T-helper 2 cell treated with Interferon-gamma antibody and Interleukin-4, amounts not matched to agents 5 μg/mL and 100 μg/mL, for 36 hours (primary cell): ENCODE results near the gene ANKRD63.

ENCODE experiments used
- DNase-seq: peaks from one replicate; pipeline ENCODE4 v3.0.0; 2021; ENCODE audit warnings: low spot score
- H3K27ac Mint-ChIP-seq: one replicate; pipeline ENCODE4 v1.8.0; 2021; ENCODE audit warnings: mild to moderate bottlenecking, mixed read lengths
- H3K27me3 Mint-ChIP-seq: one replicate; pipeline ENCODE4 v1.8.0; 2021; ENCODE audit warnings: low read depth, mixed read lengths
- H3K36me3 Mint-ChIP-seq: one replicate; pipeline ENCODE4 v1.8.0; 2021; ENCODE audit warnings: low read depth, mixed read lengths
- H3K4me1 Mint-ChIP-seq: one replicate; pipeline ENCODE4 v1.8.0; 2021; ENCODE audit warnings: low read depth, mixed read lengths
- H3K4me3 Mint-ChIP-seq: one replicate; pipeline ENCODE4 v1.8.0; 2022; ENCODE audit warnings: mild to moderate bottlenecking, moderate library complexity, mixed read lengths
- H3K9me3 Mint-ChIP-seq: one replicate; pipeline ENCODE4 v1.8.0; 2021; ENCODE audit warnings: mixed read lengths

Gene ANKRD63

GRCh38 chr15:40273428-40273827, 9.4 kb downstream of the ANKRD63 start:
- no peak overlapping the region for H3K4me3 Mint-ChIP-seq
- no peak overlapping the region for H3K27ac Mint-ChIP-seq
- peaks cover 6% of the 10 kb centered on the region for H3K4me1 Mint-ChIP-seq
- peaks cover 18% of the 10 kb centered on the region for H3K27me3 Mint-ChIP-seq
- no peak for DNase-seq
- H3K36me3 Mint-ChIP-seq = no peaks in the 10 kb centered on the region
- no peaks in the 10 kb centered on the region for H3K9me3 Mint-ChIP-seq

DNA sequence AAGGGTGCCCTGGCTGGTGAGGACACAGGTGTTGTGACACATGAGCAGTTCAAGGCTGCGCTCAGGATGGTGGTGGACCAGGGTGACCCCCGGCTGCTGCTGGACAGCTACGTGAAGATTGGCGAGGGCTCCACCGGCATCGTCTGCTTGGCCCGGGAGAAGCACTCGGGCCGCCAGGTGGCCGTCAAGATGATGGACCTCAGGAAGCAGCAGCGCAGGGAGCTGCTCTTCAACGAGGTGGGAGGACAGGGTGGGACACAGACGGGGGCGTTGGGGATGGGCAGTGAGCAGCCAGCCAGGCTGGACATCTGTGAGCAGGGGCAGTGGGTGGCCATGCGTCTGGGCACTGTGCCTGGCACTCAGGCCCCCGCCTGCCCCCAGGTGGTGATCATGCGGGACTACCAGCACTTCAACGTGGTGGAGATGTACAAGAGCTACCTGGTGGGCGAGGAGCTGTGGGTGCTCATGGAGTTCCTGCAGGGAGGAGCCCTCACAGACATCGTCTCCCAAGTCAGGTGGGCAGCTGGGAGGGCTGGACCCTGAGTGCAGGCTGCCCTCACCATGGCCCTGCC, 10.3 kb downstream of the ANKRD63 start:
- H3K36me3 Mint-ChIP-seq = no peaks in the 10 kb centered on the region
- H3K4me1 Mint-ChIP-seq = peaks cover 5% of the 10 kb centered on the region

GRCh38 chr15:40271685-40272484, 11.0 kb downstream of the ANKRD63 start:
- H3K9me3 Mint-ChIP-seq = no peaks in the 10 kb centered on the region
- no peak overlapping the region for H3K27ac Mint-ChIP-seq
- H3K4me1 Mint-ChIP-seq = peaks cover 3% of the 10 kb centered on the region
- DNase-seq = no peak
- no peak overlapping the region for H3K4me3 Mint-ChIP-seq
- H3K27me3 Mint-ChIP-seq = peaks cover 4% of the 10 kb centered on the region
- H3K36me3 Mint-ChIP-seq = no peaks in the 10 kb centered on the region

More for the DNA sequence above, 10.3 kb downstream of the ANKRD63 start:
- no peak overlapping the region for H3K4me3 Mint-ChIP-seq
- no peaks in the 10 kb centered on the region for H3K9me3 Mint-ChIP-seq
- no peak overlapping the region for H3K27ac Mint-ChIP-seq
- peaks cover 10% of the 10 kb centered on the region for H3K27me3 Mint-ChIP-seq
- no peak for DNase-seq

DNA sequence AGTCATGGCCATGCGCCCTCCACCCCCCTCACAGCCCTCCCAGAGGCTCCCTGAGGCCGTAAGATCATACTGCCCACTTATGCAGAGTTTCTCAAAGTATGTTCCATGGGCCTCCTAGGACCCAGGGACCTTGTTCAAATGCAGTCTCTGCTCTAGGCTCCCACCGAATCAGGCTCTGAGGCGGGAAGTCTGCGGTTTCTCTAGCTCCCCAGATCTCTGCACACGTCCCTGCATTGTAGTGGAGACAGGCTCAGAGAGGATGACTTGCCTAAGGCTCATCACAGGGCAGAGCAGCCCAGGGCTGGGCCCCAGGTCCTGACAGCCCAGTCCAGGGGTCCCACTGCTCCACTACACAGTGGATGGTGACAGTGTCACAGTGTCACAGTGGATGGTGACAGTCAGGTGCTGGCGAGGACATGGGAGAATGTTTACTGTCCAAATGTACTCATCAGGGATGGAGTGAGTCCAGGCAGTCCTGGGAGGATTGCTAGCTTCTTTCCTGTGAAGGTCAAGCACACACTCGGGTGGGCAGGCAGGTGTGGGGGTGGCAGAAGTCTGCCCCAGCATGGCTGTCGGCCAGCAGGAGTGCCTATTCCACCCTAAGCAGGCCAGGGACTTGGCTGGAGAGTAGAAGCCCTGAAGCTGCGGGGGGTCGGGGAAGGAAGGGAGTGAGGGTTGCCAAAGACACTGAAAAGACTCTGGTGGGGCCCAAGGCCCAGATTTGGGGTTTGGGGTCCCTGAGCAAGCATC, 12.4 kb downstream of the ANKRD63 start:
- no peak for DNase-seq
- H3K27me3 Mint-ChIP-seq = no peaks in the 10 kb centered on the region
- no peak overlapping the region for H3K27ac Mint-ChIP-seq

DNA sequence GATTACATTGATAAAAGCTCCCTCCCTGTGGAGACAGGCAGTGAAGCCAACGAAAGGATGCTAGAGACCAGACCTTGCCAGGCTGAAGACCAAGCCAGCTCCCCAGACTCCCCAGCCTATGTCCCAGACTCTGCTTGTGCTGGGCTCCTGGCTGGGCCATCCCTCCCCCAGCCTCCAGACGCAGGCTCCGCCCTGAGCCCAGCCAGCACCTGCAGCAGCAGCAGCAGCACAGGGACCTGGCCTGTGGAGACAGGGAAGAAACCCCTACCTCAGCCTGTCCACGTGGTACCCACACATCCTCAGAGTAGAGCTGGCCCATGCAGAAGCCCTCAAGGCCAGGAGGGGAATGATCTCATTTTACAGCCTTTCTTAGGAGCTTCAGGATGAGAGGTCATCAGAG, 13.3 kb downstream of the ANKRD63 start:
- DNase-seq = no peak
- Mint-ChIP-seq H3K27me3 (no peaks in the 10 kb centered on the region), H3K27ac (no peak overlapping the region), H3K9me3 (no peaks in the 10 kb centered on the region), H3K4me3 (no peak overlapping the region), H3K4me1 (no peaks in the 10 kb centered on the region), H3K36me3 (no peaks in the 10 kb centered on the region)

More for the DNA sequence above, 12.4 kb downstream of the ANKRD63 start:
- H3K4me3 Mint-ChIP-seq = no peak overlapping the region
- H3K4me1 Mint-ChIP-seq = peaks cover 2% of the 10 kb centered on the region
- no peaks in the 10 kb centered on the region for H3K36me3 Mint-ChIP-seq
- H3K9me3 Mint-ChIP-seq = no peaks in the 10 kb centered on the region

DNA sequence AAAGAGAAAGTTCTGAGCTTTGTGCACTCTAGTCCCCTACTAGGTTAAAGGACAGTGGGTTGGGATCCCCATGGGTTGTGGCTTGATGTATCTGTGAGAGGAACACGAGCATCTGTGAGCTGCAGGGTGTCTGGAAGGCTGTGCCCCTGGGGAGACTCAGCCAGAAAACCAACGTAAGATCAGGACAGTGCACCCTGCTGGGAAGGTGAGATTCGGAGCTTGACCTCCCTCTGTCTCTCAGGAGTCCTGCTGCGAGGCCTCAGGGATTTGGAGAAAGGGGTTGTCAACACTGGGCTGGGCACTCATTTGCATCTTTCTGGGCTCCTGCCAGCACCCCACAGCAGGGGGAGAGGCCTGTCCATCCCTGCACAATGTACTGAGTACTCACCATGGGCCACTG, 15.2 kb downstream of the ANKRD63 start:
- no peak for DNase-seq
- Mint-ChIP-seq H3K4me1 (no peaks in the 10 kb centered on the region), H3K36me3 (no peaks in the 10 kb centered on the region), H3K4me3 (no peak overlapping the region), H3K27ac (no peak overlapping the region), H3K9me3 (no peaks in the 10 kb centered on the region), H3K27me3 (peaks cover 9% of the 10 kb centered on the region)

DNA sequence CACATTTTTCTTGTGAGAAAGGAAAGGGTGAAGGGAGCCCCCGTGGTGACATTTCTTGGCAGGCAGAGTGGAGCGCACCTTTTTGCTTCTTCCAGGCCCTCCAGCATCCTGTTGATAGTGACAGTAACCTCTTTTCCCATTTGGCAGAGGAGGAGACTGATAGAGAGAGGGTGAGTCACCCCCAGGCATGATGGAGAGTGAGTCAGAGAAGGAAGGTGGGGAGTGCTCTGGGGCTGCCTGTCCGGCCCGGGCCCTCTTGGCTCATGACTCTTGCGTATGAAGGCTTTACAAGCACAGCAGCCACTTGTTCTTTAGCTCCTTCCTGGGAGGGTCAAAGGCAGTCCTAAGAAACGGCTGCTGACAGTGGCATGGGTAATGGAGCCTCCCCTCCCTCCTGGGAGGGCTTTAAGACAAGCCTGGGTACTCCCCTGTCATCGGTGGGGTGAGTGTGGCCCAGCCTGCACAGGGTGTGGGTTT, 16.0 kb downstream of the ANKRD63 start:
- H3K27me3 Mint-ChIP-seq = peaks cover 12% of the 10 kb centered on the region
- H3K4me3 Mint-ChIP-seq = no peak overlapping the region
- no peaks in the 10 kb centered on the region for H3K9me3 Mint-ChIP-seq
- no peaks in the 10 kb centered on the region for H3K36me3 Mint-ChIP-seq
- H3K27ac Mint-ChIP-seq = no peak overlapping the region
- no peak for DNase-seq
- H3K4me1 Mint-ChIP-seq = no peaks in the 10 kb centered on the region

DNA sequence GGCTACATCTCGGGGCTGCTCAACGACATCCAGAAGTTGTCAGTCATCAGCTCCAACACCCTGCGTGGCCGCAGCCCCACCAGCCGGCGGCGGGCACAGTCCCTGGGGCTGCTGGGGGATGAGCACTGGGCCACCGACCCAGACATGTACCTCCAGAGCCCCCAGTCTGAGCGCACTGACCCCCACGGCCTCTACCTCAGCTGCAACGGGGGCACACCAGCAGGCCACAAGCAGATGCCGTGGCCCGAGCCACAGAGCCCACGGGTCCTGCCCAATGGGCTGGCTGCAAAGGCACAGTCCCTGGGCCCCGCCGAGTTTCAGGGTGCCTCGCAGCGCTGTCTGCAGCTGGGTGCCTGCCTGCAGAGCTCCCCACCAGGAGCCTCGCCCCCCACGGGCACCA, 17.0 kb downstream of the ANKRD63 start:
- no peaks in the 10 kb centered on the region for H3K36me3 Mint-ChIP-seq
- H3K9me3 Mint-ChIP-seq = no peaks in the 10 kb centered on the region
- peaks cover 16% of the 10 kb centered on the region for H3K27me3 Mint-ChIP-seq
- no peaks in the 10 kb centered on the region for H3K4me1 Mint-ChIP-seq
- no peak for DNase-seq
- no peak overlapping the region for H3K4me3 Mint-ChIP-seq
- H3K27ac Mint-ChIP-seq = no peak overlapping the region

DNA sequence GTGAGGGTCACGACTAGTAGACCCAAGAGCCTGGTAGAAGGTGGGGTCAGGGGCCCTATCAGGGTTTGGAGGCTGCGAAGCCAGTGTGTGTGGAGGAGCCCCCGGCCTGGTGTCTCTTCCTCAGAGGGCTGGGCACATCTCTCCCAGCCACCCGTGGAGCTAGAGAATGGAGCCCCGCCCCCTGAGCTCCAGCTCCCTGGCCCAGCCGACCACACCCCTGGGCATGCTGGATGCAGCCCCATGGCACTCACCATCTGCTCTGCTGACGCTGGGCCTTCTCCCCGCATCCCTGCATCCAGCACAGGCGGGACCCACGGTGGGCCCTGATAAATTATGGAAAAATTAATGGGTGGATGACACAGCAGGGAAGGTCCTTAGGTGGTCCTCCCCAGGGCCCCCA, 17.5 kb downstream of the ANKRD63 start:
- Mint-ChIP-seq H3K27ac (no peak overlapping the region), H3K9me3 (no peaks in the 10 kb centered on the region), H3K4me1 (no peaks in the 10 kb centered on the region), H3K36me3 (no peaks in the 10 kb centered on the region), H3K4me3 (no peak overlapping the region), H3K27me3 (peaks cover 16% of the 10 kb centered on the region)
- DNase-seq = no peak

DNA sequence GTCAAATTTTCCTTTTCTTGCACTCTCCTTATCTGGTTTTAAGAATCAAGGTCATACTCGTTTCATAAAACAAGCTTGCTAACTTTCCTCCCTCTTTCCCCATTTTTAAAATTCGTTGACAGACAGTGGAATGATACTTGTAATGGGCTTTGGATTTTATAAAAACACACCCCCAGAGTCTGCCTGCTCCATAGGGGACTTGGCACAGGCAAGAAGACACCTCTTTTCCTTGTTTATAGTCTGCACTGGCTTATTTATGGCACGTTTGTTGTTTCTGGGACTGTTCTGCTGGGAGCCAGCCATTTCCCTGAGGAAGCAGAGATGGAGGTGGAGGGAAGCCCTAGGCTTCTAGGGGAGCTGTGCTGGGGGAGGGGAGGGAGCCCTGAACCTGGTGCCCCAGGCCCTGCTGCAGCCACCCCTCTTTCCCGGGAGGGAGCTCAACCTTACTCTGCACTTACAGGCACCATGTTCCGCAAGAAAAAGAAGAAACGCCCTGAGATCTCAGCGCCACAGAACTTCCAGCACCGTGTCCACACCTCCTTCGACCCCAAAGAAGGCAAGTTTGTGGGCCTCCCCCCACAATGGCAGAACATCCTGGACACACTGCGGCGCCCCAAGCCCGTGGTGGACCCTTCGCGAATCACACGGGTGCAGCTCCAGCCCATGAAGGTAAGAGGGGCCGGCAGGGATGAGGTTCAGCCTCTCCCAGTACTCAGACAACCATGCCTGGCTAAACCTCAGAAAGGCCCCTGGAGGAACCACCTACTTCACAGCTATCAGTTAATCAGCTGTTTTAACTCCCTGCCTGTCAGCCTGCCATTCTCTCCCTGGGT, 18.3 kb downstream of the ANKRD63 start:
- Mint-ChIP-seq H3K4me3 (no peak overlapping the region), H3K27ac (no peak overlapping the region)

GRCh38 chr15:40263024-40263754, 19.7 kb downstream of the ANKRD63 start:
- peaks cover 16% of the 10 kb centered on the region for H3K27me3 Mint-ChIP-seq
- H3K4me3 Mint-ChIP-seq = no peak overlapping the region
- no peaks in the 10 kb centered on the region for H3K9me3 Mint-ChIP-seq
- no peak overlapping the region for H3K27ac Mint-ChIP-seq
- no peaks in the 10 kb centered on the region for H3K4me1 Mint-ChIP-seq
- no peaks in the 10 kb centered on the region for H3K36me3 Mint-ChIP-seq
- no peak for DNase-seq

More for the DNA sequence above, 18.3 kb downstream of the ANKRD63 start:
- Mint-ChIP-seq H3K27me3 (peaks cover 16% of the 10 kb centered on the region), H3K4me1 (no peaks in the 10 kb centered on the region), H3K36me3 (no peaks in the 10 kb centered on the region), H3K9me3 (no peaks in the 10 kb centered on the region)
- no peak for DNase-seq

GRCh38 chr15:40259021-40259420, 23.8 kb downstream of the ANKRD63 start:
- H3K27me3 Mint-ChIP-seq = peaks cover 24% of the 10 kb centered on the region
- H3K4me1 Mint-ChIP-seq = no peaks in the 10 kb centered on the region
- no peak overlapping the region for H3K27ac Mint-ChIP-seq
- H3K4me3 Mint-ChIP-seq = no peak overlapping the region
- no peaks in the 10 kb centered on the region for H3K9me3 Mint-ChIP-seq
- H3K36me3 Mint-ChIP-seq = no peaks in the 10 kb centered on the region
- DNase-seq = no peak

- H3K27ac Mint-ChIP-seq = no peak overlapping the region
- H3K4me1 Mint-ChIP-seq = peaks cover 2% of the 10 kb centered on the region
- H3K36me3 Mint-ChIP-seq = no peaks in the 10 kb centered on the region
- no peak for DNase-seq
- no peaks in the 10 kb centered on the region for H3K9me3 Mint-ChIP-seq
- peaks cover 27% of the 10 kb centered on the region for H3K27me3 Mint-ChIP-seq
- no peak overlapping the region for H3K4me3 Mint-ChIP-seq
Measured at GRCh38 chr15:40258544-40258943, 24.3 kb downstream of the ANKRD63 start.
